ENCODE data around the gene NLN.
A peak's percentile ranks its signal among the peaks of the same experiment; 100 is the strongest.
"Not testable (repeated sequence)": the region's sequence is repeated elsewhere in the genome, so short reads cannot be mapped to it uniquely, and the experiment has no call there.

Gene NLN

GRCh38 chr5:65704621-65705239, 17.3 kb upstream of the NLN start:
- Histone ChIP-seq H3K9me3 (ENCODE audit: control insufficient read depth, insufficient read depth, low read length) (no peaks in the 10 kb centered on the region), H3K4me1 (ENCODE audit: control insufficient read depth, insufficient read depth, low read length) (no peaks in the 10 kb centered on the region), H3K9ac (ENCODE audit: low read depth, low read length) (no peak overlapping the region), H3K27ac (ENCODE audit: low read depth, low read length) (no peak overlapping the region), H3K27me3 (ENCODE audit: control insufficient read depth, insufficient read depth, low read length) (no peaks in the 10 kb centered on the region), H3K36me3 (ENCODE audit: control insufficient read depth, insufficient read depth, low read length) (peaks cover 33% of the 10 kb centered on the region), H3K4me3 (ENCODE audit: low read depth, low read length) (no peak overlapping the region)

- H3K36me3 ChIP-seq (ENCODE audit: control insufficient read depth, insufficient read depth, low read length) = peaks cover 49% of the 10 kb centered on the region
- H3K4me3 ChIP-seq (ENCODE audit: low read depth, low read length) = no peak overlapping the region
- no peak overlapping the region for H3K27ac ChIP-seq (ENCODE audit: low read depth, low read length)
- no peaks in the 10 kb centered on the region for H3K9me3 ChIP-seq (ENCODE audit: control insufficient read depth, insufficient read depth, low read length)
- H3K4me1 ChIP-seq (ENCODE audit: control insufficient read depth, insufficient read depth, low read length) = no peaks in the 10 kb centered on the region
- no peak overlapping the region for H3K9ac ChIP-seq (ENCODE audit: low read depth, low read length)
- H3K27me3 ChIP-seq (ENCODE audit: control insufficient read depth, insufficient read depth, low read length) = no peaks in the 10 kb centered on the region
Observed at GRCh38 chr5:65707663-65708062, 14.3 kb upstream of the NLN start.

- Histone ChIP-seq H3K4me3 (ENCODE audit: low read depth, low read length) (no peak overlapping the region), H3K9ac (ENCODE audit: low read depth, low read length) (no peak overlapping the region), H3K9me3 (ENCODE audit: control insufficient read depth, insufficient read depth, low read length) (no peaks in the 10 kb centered on the region), H3K4me1 (ENCODE audit: control insufficient read depth, insufficient read depth, low read length) (no peaks in the 10 kb centered on the region), H3K36me3 (ENCODE audit: control insufficient read depth, insufficient read depth, low read length) (peaks cover 47% of the 10 kb centered on the region), H3K27ac (ENCODE audit: low read depth, low read length) (no peak overlapping the region), H3K27me3 (ENCODE audit: control insufficient read depth, insufficient read depth, low read length) (no peaks in the 10 kb centered on the region)
Observed at GRCh38 chr5:65708145-65708544, 13.9 kb upstream of the NLN start.

- Histone ChIP-seq H3K27ac (ENCODE audit: low read depth, low read length) (no peak overlapping the region), H3K9ac (ENCODE audit: low read depth, low read length) (no peak overlapping the region), H3K9me3 (ENCODE audit: control insufficient read depth, insufficient read depth, low read length) (no peaks in the 10 kb centered on the region), H3K36me3 (ENCODE audit: control insufficient read depth, insufficient read depth, low read length) (peaks cover 33% of the 10 kb centered on the region), H3K4me3 (ENCODE audit: low read depth, low read length) (no peak overlapping the region), H3K4me1 (ENCODE audit: control insufficient read depth, insufficient read depth, low read length) (peaks cover 11% of the 10 kb centered on the region), H3K27me3 (ENCODE audit: control insufficient read depth, insufficient read depth, low read length) (no peaks in the 10 kb centered on the region)
Observed at GRCh38 chr5:65718576-65719310, 3.3 kb upstream of the NLN start.

DNA sequence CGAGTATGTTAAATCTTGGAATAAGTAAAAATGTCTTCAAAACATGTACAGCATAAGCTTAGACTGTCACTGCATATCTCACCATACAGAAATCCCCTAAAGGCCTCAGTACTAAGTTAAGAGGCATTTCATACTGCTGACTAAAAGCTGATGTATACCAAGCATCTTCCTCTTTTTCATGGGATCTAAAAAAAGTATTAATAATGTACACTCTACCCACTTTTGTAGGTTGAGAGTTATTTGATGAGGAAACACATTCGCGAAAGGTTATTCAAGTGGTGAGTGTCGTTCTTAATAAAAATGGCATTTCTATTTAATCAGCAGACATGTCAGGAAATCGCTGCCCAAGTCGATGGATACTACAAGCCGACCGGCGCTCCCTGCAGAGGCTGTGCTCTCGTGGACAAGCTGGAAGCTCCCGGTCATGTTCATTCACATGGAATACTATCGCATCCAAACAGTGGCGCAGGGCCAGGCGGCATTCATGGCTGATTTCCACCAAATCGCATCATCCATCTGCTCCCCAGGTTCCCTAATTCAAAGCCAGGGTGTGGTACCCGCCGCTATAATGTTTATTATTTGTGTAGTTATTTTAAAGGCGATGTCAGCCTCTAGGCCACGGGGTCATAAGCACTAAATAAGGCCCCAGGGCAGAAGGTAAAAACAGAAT, 820 bp upstream of the NLN start:
- H3K4me1 ChIP-seq (ENCODE audit: control insufficient read depth, insufficient read depth, low read length) = peaks cover 20% of the 10 kb centered on the region
- H3K27ac ChIP-seq (ENCODE audit: low read depth, low read length) = peak overlapping the region; percentile 77

DNA sequence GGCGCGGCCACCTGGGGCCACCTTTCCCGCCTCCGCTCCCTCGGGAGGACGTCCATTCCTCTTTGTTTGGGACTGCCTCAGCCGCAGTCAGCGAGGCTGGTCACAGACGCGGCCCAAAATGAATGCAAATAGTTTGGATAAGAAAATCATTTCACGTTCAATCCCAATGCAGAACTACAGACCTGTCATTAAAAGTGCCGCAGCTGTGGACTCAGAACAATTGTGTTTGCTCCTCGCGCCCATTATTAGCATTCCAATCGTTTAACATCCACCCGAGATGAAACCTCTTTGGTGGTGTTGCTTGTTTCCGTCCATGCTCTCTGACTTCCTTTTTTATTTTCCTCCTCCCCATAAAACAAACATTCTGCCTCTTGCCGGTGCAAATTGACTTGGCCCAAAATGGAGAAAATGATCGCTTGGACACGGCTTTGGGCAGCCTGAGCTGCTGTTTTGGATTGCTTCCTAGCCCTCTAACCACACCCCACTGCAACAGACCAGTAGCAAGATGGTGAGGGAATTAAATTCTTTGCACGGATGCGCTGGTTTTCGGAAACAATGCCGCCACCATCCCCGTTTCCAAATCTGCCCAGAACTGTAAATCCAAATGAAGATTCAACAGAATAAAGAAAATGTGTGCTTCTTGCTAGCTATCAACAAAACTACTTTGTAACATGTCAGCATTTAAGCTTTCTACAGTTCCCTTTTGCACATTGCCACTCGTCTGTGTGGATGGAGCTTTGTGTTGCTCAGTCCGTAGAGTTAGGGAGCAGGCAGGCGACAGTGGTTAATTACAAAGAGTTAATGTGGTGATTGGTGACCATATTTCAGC, 784 bp downstream of the NLN start:
- no peaks in the 10 kb centered on the region for H3K27me3 ChIP-seq (ENCODE audit: control insufficient read depth, insufficient read depth, low read length)
- H3K9me3 ChIP-seq (ENCODE audit: control insufficient read depth, insufficient read depth, low read length) = no peaks in the 10 kb centered on the region
- H3K4me3 ChIP-seq (ENCODE audit: low read depth, low read length) = peak overlapping the region; percentile 86
- H3K9ac ChIP-seq (ENCODE audit: low read depth, low read length) = peak overlapping the region; percentile 91
- peaks cover 20% of the 10 kb centered on the region for H3K4me1 ChIP-seq (ENCODE audit: control insufficient read depth, insufficient read depth, low read length)
- peaks cover 14% of the 10 kb centered on the region; the same call in 1 of the 2 replicates for H3K36me3 ChIP-seq (ENCODE audit: control insufficient read depth, insufficient read depth, low read length)
- H3K27ac ChIP-seq (ENCODE audit: low read depth, low read length) = peak overlapping the region; percentile 89

More for the DNA sequence above, 820 bp upstream of the NLN start:
- no peaks in the 10 kb centered on the region for H3K9me3 ChIP-seq (ENCODE audit: control insufficient read depth, insufficient read depth, low read length)
- peak overlapping the region; percentile 86 for H3K4me3 ChIP-seq (ENCODE audit: low read depth, low read length)
- peak overlapping the region; percentile 75 for H3K9ac ChIP-seq (ENCODE audit: low read depth, low read length)
- no peaks in the 10 kb centered on the region for H3K27me3 ChIP-seq (ENCODE audit: control insufficient read depth, insufficient read depth, low read length)
- peaks cover 28% of the 10 kb centered on the region for H3K36me3 ChIP-seq (ENCODE audit: control insufficient read depth, insufficient read depth, low read length)

DNA sequence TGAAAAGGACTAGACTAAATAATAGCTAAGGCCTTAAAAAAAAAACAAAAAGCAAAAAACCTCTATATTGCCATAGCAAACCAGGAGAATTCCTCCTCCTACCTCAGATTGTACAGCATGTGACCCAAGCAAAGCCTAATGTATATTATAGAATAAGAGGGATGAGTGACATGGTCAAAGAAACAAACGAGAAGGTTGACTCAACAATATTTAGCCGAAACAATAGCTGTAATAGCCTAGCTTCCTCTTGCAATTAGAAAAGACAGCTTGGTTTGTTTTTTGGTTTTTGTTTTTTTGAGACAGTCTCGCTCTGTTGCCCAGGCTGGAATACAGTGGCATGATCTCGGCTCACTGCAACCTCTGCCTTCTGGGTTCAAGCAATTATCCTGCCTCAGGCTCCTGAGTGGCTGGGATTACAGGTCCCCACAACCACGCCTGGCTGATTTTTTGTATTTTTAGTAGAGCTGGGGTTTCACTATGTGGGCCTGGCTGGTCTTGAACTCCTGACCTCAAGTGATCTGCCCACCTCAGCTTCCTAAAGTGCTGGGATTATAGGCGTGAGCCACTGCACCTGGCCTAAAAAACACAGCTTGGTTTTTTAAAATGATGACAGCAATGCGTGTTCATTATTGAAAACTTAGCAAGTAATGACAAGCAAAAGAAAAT, 5.6 kb downstream of the NLN start:
- Histone ChIP-seq H3K9ac (ENCODE audit: low read depth, low read length) (no peak overlapping the region), H3K9me3 (ENCODE audit: control insufficient read depth, insufficient read depth, low read length) (no peaks in the 10 kb centered on the region), H3K4me3 (ENCODE audit: low read depth, low read length) (no peak overlapping the region), H3K27me3 (ENCODE audit: control insufficient read depth, insufficient read depth, low read length) (no peaks in the 10 kb centered on the region), H3K27ac (ENCODE audit: low read depth, low read length) (no peak overlapping the region), H3K36me3 (ENCODE audit: control insufficient read depth, insufficient read depth, low read length) (0 out of 2 replicates have a peak, but pooled peaks cover 5% of the 10 kb centered on the region), H3K4me1 (ENCODE audit: control insufficient read depth, insufficient read depth, low read length) (peaks cover 20% of the 10 kb centered on the region)

DNA sequence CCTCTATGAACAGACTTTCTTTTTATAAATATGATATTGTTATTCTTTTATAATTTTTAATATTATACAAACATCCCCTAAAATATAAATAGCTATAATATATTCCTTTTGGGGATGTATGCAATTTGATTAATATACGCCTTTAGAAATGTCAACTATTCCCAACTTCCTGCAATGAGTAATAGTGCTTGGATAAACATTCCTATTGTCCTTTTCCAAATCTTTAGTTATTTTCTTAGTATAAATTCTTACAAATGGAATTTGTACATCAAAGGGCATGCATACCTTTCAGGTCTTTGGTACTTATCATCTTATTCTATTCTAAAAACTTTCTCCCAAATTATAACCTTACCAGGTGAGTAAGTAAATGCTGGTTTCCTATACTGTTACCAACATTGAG, 6.2 kb downstream of the NLN start:
- 0 out of 2 replicates have a peak, but pooled peaks cover 5% of the 10 kb centered on the region for H3K36me3 ChIP-seq (ENCODE audit: control insufficient read depth, insufficient read depth, low read length)
- H3K9ac ChIP-seq (ENCODE audit: low read depth, low read length) = no peak overlapping the region
- no peaks in the 10 kb centered on the region for H3K9me3 ChIP-seq (ENCODE audit: control insufficient read depth, insufficient read depth, low read length)
- no peaks in the 10 kb centered on the region for H3K27me3 ChIP-seq (ENCODE audit: control insufficient read depth, insufficient read depth, low read length)
- H3K4me1 ChIP-seq (ENCODE audit: control insufficient read depth, insufficient read depth, low read length) = peaks cover 17% of the 10 kb centered on the region
- no peak overlapping the region for H3K27ac ChIP-seq (ENCODE audit: low read depth, low read length)
- no peak overlapping the region for H3K4me3 ChIP-seq (ENCODE audit: low read depth, low read length)

- Histone ChIP-seq H3K27ac (ENCODE audit: low read depth, low read length) (no peak overlapping the region), H3K4me3 (ENCODE audit: low read depth, low read length) (no peak overlapping the region), H3K4me1 (ENCODE audit: control insufficient read depth, insufficient read depth, low read length) (peaks cover 7% of the 10 kb centered on the region; the same call in 1 of the 2 replicates), H3K36me3 (ENCODE audit: control insufficient read depth, insufficient read depth, low read length) (no peaks in the 10 kb centered on the region), H3K9ac (ENCODE audit: low read depth, low read length) (no peak overlapping the region), H3K27me3 (ENCODE audit: control insufficient read depth, insufficient read depth, low read length) (no peaks in the 10 kb centered on the region), H3K9me3 (ENCODE audit: control insufficient read depth, insufficient read depth, low read length) (no peaks in the 10 kb centered on the region)
Observed at GRCh38 chr5:65730910-65731309, 8.9 kb downstream of the NLN start.

GRCh38 chr5:65732046-65732445, 10.0 kb downstream of the NLN start:
- not testable (repeated sequence) for H3K4me1 ChIP-seq (ENCODE audit: control insufficient read depth, insufficient read depth, low read length); H3K27me3 ChIP-seq (ENCODE audit: control insufficient read depth, insufficient read depth, low read length); H3K36me3 ChIP-seq (ENCODE audit: control insufficient read depth, insufficient read depth, low read length); H3K9me3 ChIP-seq (ENCODE audit: control insufficient read depth, insufficient read depth, low read length); H3K4me3 ChIP-seq (ENCODE audit: low read depth, low read length); H3K27ac ChIP-seq (ENCODE audit: low read depth, low read length); H3K9ac ChIP-seq (ENCODE audit: low read depth, low read length)

All from HUES48 (cell line).